Ishikawa (cell line): ENCODE measurements around the gene GTPBP10.

Experiments used
- CEBPB ChIP-seq: IDR thresholded peaks from 2 replicates; pipeline ENCODE4 v1.6.1; 2012
- CREB1 ChIP-seq: IDR thresholded peaks from 2 replicates; pipeline ENCODE4 v1.6.1; 2012; ENCODE audit warnings: low read depth
- EGR1 ChIP-seq: IDR thresholded peaks from 2 replicates; pipeline ENCODE4 v1.6.1; 2012
- EP300 ChIP-seq: IDR thresholded peaks from 2 replicates; pipeline ENCODE4 v1.6.1; 2012; ENCODE audit warnings: borderline replicate concordance
- FOXM1 ChIP-seq: IDR thresholded peaks from 2 replicates; pipeline ENCODE4 v1.6.1; 2012; ENCODE audit warnings: low read depth, borderline replicate concordance
- NFIC ChIP-seq: IDR thresholded peaks from 2 replicates; pipeline ENCODE4 v1.6.1; 2012
- RAD21 ChIP-seq: IDR thresholded peaks from 2 replicates; pipeline ENCODE4 v1.6.1; 2012; ENCODE audit warnings: low read depth
- TAF1 ChIP-seq: IDR thresholded peaks from 2 replicates; pipeline ENCODE4 v1.6.1; 2012; ENCODE audit warnings: low read depth, mild to moderate bottlenecking
- TCF12 ChIP-seq: IDR thresholded peaks from 2 replicates; pipeline ENCODE4 v1.6.1; 2012; ENCODE audit warnings: low read depth
- TEAD4 ChIP-seq: IDR thresholded peaks from 2 replicates; pipeline ENCODE4 v1.6.1; 2012
- YY1 ChIP-seq: IDR thresholded peaks from 2 replicates; pipeline ENCODE4 v1.6.1; 2012; ENCODE audit warnings: low read depth
- ZBTB7A ChIP-seq: IDR thresholded peaks from 2 replicates; pipeline ENCODE4 v1.6.1; 2012; ENCODE audit warnings: low read depth
- TF ChIP-seq, protein P1 (sequence below): IDR thresholded peaks from 2 replicates; pipeline ENCODE4 v1.6.1; 2012
- TF ChIP-seq, protein P2 (sequence below): IDR thresholded peaks from 2 replicates; pipeline ENCODE4 v1.6.1; 2012
- TF ChIP-seq, protein P3 (sequence below): IDR thresholded peaks from 2 replicates; pipeline ENCODE4 v1.6.1; 2012; ENCODE audit warnings: low read depth, mild to moderate bottlenecking

Gene GTPBP10

DNA sequence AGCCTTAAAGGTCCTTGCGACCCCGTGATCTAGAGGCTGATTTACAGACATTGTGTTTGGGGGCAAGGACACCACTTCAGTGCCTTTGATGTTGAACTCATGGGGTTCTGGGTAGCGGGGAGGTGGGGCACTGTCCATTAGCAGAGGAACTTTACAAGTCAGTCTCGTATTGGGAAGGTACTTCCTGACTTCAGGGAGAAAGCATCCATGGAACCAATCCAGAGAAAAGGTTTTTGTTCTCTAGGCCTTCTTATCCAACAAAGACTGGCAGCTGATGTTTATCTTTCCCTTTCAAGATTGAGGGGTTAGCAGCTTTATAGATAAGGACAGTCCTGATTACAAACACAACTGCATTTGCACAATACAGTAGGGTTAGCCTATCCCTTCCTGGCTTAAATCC lies 2.8 kb downstream of the GTPBP10 start:
- TF ChIP-seq CREB1 (no peak), TAF1 (no peak), CEBPB (no peak), YY1 (no peak), FOXM1 (no peak), RAD21 (no peak), TCF12 (no peak), NFIC (no peak), EGR1 (no peak), ZBTB7A (no peak), EP300 (no peak), TEAD4 (no peak)
- TF ChIP-seq, protein P1, sequence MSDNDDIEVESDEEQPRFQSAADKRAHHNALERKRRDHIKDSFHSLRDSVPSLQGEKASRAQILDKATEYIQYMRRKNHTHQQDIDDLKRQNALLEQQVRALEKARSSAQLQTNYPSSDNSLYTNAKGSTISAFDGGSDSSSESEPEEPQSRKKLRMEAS = no peak
- TF ChIP-seq, protein P2, sequence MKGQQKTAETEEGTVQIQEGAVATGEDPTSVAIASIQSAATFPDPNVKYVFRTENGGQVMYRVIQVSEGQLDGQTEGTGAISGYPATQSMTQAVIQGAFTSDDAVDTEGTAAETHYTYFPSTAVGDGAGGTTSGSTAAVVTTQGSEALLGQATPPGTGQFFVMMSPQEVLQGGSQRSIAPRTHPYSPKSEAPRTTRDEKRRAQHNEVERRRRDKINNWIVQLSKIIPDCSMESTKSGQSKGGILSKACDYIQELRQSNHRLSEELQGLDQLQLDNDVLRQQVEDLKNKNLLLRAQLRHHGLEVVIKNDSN = no peak
- TF ChIP-seq, protein P3, sequence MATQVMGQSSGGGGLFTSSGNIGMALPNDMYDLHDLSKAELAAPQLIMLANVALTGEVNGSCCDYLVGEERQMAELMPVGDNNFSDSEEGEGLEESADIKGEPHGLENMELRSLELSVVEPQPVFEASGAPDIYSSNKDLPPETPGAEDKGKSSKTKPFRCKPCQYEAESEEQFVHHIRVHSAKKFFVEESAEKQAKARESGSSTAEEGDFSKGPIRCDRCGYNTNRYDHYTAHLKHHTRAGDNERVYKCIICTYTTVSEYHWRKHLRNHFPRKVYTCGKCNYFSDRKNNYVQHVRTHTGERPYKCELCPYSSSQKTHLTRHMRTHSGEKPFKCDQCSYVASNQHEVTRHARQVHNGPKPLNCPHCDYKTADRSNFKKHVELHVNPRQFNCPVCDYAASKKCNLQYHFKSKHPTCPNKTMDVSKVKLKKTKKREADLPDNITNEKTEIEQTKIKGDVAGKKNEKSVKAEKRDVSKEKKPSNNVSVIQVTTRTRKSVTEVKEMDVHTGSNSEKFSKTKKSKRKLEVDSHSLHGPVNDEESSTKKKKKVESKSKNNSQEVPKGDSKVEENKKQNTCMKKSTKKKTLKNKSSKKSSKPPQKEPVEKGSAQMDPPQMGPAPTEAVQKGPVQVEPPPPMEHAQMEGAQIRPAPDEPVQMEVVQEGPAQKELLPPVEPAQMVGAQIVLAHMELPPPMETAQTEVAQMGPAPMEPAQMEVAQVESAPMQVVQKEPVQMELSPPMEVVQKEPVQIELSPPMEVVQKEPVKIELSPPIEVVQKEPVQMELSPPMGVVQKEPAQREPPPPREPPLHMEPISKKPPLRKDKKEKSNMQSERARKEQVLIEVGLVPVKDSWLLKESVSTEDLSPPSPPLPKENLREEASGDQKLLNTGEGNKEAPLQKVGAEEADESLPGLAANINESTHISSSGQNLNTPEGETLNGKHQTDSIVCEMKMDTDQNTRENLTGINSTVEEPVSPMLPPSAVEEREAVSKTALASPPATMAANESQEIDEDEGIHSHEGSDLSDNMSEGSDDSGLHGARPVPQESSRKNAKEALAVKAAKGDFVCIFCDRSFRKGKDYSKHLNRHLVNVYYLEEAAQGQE = no peak

DNA sequence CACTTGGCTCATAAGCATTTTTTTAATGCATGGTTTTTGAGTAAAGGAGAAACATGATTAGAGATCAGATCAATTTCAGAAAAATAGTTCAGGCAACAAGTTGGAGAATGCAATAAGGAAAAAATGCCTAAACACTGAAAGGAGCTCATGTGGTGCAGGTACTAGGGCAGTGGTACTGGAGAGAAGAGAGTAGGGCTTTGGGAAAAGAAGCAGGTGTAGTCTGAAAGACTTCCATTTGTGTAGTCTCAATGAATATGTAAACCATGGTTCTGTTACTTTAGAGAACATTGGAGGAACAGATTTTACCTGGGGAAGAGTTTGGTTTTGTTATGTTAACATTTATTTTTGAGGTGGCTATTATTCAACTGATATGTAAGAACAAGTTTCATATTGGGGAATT lies 5.5 kb downstream of the GTPBP10 start:
- TF ChIP-seq TAF1 (no peak), NFIC (no peak), EGR1 (no peak), EP300 (no peak), RAD21 (no peak), ZBTB7A (no peak), TEAD4 (no peak), YY1 (no peak), TCF12 (no peak), FOXM1 (no peak), CEBPB (no peak), CREB1 (no peak)
- TF ChIP-seq, protein P3 = no peak
- TF ChIP-seq, protein P1 = no peak
- TF ChIP-seq, protein P2 = no peak

DNA sequence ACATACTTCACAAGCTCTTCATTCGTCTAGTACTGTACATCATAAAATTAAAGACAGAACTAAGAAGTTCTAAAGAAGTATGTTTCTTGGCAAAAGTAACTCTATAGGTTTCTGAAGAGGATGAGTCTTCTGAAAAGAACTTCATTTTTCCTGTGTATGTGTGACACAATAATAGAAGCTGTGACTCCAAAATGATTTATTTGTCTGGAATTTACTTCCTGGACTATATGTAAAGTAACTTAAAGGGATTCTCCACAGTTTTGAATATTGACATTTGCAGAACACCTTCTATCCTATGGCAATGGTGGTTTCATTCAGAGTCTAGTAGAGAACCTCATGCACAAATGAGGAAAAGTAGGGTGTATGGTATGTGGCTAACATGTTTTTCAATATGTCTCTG lies 36.9 kb downstream of the GTPBP10 start:
- TF ChIP-seq RAD21 (no peak), TCF12 (no peak), TEAD4 (no peak), EGR1 (no peak), ZBTB7A (no peak), EP300 (no peak), YY1 (no peak), NFIC (no peak), TAF1 (no peak), CREB1 (no peak), FOXM1 (no peak), CEBPB (no peak)
- TF ChIP-seq, protein P2 = no peak
- TF ChIP-seq, protein P3 = no peak
- TF ChIP-seq, protein P1 = no peak

DNA sequence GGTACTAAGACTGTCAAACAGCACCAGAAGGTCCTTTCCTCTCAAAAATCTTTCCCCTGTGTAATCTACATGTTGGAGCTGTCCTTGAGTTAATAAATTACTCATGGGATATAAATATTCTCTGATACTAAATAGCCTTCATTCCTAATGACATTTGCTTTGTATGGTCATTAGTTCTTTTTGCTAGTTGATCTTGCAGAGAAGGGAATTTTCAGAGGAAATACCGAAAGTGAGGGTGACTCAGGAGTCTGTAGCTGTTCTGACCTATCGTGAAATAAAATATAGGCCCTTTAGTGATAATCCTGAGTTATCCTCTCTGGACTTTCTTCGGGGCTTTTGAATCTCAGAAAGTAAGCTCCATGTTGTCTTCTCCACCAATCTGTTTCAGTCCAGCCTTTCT lies 37.3 kb downstream of the GTPBP10 start:
- TF ChIP-seq FOXM1 = no peak

DNA sequence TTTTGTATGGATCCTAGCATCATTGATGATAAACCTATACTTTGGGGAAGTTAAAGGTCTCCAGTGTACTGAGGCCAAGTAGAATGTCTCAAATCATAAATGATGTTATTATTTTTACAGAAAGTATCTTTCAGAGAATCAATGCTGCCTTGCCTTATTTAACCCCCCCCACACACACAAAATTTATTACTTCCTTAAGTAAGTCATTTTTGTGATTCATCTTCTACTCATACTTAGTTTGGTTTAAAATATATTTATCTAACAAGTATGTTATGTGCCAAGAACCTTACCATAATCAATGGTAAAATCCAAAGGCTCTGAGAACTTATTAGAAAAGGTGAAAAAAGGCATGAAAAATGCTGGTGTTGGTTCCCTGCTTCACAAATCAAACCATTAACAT lies 37.9 kb downstream of the GTPBP10 start:
- no peak for TF ChIP-seq TEAD4
- no peak for TF ChIP-seq YY1
- no peak for TF ChIP-seq CEBPB
